ENCODE measurements around the gene WBP11.
A peak's percentile ranks its signal among the peaks of the same experiment; 100 is the strongest.

WBP11 gene

DNA sequence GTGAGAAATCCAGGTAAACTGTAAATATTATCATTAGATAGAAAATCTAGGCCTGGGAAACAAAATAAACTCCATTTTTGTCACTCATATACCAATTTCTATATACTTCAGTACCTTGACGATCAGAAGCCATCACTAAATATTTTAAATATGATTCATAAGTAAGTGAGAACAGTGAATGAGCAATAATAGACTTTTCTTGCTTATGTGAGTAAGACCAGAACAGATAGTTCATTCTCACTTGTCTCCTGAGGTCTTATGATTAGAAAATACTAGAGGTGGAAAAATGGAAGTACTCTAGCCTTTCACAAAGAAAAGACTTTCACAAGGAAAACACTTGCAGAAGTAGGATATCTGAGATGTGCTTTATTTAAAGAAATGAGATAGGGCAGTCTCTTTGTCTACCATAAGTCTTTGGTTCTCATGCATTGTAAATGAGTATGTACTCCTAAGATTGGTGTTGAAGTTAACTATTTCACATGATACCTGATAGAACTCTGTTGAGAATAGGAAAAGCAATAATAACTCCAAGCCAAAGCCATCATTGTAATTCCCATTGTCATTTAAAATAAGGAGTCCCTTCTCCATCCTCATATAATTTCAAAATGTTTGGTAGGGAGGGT lies 20.8 kb upstream of the WBP11 start:
- DNase-seq (ENCODE audit: low read depth in 2 of 2): no peak

DNA sequence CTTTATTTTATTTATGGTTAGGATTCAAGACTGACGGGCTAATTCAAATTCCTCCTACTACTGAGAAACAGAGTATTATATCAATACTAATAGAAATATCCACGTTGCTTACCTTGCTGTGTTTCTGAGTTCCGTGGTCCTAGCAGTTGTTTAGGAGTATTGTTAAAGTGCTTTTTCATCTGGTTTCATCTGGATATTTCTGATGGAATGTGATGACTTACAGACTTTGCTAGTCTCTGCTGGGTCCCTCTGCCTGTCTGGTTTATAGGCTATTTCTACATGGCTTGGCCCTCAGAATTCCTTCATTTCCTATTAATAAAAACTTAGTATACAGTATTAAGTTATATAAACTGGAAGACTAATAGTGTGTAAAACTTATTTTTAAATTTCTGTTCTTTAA lies 10.7 kb upstream of the WBP11 start, which contains the start of gene SMCO3:
SMCO3 (minus strand) TSS at position 169 of the 400 bp plus-strand sequence. CDS start 7,502 bp downstream, outside the sequence.
- DNase-seq (ENCODE audit: low read depth in 2 of 2): no peak

DNA sequence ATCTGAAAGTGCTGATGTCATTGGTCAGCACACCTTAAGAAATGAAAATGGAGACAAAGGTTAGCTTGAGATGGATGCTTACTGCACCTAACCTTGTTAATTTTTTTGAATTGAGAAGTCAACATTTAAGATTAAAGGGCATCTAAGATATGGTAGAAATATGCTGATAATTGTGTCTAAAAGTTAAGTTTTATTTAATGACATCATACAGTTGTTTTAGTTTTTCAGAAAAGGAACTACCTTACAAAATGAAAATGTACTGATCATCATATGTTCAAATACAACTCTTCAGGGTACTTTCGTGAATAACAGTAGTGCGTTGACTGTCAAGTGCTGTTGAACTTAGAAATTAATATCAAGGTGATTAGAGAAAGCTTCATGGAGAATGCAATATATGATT lies 8.2 kb upstream of the WBP11 start:
- no peak for DNase-seq (ENCODE audit: low read depth in 2 of 2)

DNA sequence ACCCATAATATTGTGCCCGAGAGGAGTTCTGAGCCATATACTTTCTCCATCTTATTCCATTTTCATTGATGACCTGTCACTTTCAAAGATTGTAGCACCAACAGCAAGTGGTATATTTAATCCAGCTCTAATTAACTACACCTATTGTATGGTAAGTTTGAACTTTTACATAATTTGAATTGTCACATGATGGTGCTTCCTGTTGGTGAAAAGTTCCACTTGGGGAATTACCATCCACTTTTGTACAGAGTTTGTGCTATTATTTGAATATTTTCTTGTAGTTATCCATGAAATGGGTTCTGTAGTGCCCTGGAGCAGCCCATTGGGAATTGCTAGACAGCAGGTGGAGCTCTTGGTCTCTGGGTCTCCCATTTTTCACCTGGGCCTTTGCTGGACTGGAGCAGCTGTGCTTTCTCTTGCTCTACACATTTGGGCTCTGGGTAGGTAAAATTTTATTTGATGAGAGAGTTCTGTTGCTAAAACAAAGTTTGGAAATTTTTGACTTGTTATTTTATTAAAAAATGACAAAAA lies 7.7 kb upstream of the WBP11 start:
- no peak for DNase-seq (ENCODE audit: low read depth in 2 of 2)

- no peak for DNase-seq (ENCODE audit: low read depth in 2 of 2)
Observed at GRCh38 chr12:14810167-14810952, 7.1 kb upstream of the WBP11 start.

DNA sequence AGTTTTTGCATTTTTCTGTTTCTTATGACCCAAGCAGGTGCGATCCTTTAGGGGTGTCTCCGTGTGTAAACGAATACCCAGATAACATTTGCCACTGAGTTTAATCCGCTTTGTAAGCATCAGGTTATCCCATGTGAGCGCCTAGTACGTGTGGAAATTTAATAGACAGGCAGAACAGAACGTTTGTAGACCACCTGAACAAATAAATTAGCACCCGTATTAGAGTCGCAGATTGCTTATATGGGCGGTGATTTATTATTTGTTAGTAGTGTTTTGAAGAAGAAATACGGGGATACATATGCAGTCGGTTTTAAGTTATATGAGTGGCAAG lies 517 bp upstream of the WBP11 start:
- DNase-seq (ENCODE audit: low read depth in 2 of 2): no peak

GRCh38 chr12:14802721-14803010 lies 612 bp downstream of the WBP11 start:
- DNase-seq (ENCODE audit: low read depth in 2 of 2): no peak

GRCh38 chr12:14802247-14802646 lies 1.0 kb downstream of the WBP11 start:
- DNase-seq (ENCODE audit: low read depth in 2 of 2): no peak

DNA sequence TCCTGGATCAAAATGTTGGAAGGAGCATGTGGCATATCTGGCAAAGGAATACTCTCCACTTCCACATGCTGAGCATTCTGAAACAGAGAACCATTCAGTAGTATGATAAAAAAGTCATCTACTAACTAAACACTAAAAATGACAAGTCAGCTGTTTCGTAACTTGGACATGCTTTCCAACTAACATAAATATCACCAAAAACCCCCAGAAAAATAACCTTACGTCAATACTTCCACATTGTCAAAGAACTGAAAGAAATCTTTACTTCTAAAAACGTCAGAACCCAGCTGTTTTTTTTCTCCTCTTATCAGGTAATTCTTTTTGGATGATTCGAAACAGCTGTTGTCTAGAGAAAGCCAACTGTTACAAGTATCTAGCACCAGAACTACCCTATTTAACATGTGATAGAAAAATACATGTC lies 8.2 kb downstream of the WBP11 start:
- no peak for DNase-seq (ENCODE audit: low read depth in 2 of 2)

- DNase-seq (ENCODE audit: low read depth in 2 of 2): no peak
Observed at GRCh38 chr12:14785568-14785967, 17.7 kb downstream of the WBP11 start.

GRCh38 chr12:14784471-14784870 lies 18.8 kb downstream of the WBP11 start:
- no peak for DNase-seq (ENCODE audit: low read depth in 2 of 2)

DNA sequence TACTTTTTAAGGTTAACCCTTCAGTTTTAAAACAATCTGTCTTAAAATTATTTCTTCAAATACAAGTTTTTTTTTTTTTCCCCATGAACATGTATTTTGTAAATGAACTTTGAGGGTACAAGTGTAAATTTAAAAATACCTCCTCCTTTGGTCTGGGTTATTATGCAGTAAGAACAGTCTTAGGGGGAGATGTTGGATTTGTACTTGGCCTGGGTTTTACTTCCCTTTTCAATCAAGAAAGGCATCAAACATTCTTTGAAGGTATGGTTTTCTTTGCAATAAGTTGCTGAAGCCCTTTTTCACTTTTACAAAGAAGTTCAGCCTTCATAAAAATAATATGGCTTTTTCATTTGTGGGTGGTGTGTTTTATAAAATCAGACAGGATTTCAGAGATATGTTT lies 20.5 kb downstream of the WBP11 start:
- DNase-seq (ENCODE audit: low read depth in 2 of 2): no peak

DNA sequence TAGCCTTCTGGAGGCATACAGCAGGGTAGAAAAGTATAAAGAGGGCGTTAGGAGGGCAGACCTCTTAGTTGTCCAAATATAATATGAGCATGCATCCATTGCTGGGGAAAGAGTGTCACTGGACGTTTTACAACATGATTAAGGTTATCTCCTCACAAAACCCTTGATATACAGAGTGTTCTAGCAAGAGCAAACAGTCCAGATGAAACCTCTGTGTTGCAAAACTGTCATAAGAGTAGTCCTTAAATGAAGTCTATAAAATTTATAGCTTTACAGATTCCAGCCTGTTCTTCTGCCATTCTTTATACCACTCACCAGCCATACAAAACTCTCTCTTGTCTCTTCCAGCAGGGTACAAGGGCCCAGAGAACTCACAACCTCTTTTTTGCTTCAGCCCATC lies 21.7 kb downstream of the WBP11 start:
- DNase-seq (ENCODE audit: low read depth in 2 of 2): no peak

DNA sequence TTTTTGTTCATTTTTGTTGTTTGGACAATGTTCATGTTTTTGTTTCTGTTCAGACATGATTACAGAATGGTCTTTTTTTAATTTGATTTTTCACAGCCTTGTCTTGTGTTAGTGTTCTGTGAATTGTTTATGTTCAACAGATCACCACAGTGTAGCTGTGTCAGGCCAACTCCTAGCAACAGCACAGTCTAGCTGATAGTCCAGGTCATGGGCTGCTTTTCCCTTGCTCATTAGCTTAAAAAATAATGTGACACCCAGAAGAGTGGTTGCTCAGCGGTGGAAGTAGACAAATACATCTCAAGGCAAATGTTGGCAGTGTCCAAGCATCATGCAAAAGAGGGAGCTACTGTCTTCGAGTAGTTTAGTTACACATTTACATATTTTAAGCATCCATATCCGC lies 22.4 kb downstream of the WBP11 start:
- no peak for DNase-seq (ENCODE audit: low read depth in 2 of 2)

DNA sequence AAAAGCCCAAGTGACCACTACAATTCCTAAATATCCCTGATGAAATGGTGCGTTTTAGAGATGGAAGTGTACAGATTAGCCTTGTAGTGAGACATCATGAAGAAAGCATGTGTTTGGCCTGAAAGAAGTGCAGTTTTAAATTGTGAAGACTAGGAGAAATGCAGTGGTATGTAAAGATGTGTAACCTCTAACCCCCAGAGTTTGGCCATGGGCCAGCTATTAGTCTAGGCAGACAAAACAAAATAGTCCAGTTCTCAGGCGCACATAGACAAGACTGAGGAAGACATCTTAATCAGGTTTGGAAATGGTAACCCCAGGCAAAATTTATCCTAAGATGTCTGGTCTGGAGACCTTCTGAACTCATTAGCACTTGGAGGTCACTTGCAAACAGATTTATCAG lies 23.4 kb downstream of the WBP11 start:
- no peak for DNase-seq (ENCODE audit: low read depth in 2 of 2)

GRCh38 chr12:14777271-14777670 lies 26.0 kb downstream of the WBP11 start:
- no peak for DNase-seq (ENCODE audit: low read depth in 2 of 2)

- no peak for DNase-seq (ENCODE audit: low read depth in 2 of 2)
Observed at GRCh38 chr12:14776236-14776961, 26.9 kb downstream of the WBP11 start.

DNA sequence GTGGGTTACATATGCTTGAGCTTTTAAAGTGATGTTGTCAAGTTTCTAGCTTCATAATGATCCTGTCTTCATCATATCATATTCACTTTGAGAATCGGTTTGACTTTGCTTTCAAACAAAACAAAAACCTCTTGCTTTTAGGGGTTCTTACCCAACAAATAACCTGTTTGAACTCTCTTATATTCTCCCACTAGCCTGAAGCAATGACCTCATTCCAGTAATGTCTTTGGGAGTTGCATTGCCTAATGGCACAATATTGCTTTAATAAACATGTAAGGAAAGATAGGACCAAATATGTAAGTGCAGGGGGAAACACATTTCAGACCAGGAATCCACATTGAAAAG lies 27.7 kb downstream of the WBP11 start:
- DNase-seq (ENCODE audit: low read depth in 2 of 2): no peak

DNA sequence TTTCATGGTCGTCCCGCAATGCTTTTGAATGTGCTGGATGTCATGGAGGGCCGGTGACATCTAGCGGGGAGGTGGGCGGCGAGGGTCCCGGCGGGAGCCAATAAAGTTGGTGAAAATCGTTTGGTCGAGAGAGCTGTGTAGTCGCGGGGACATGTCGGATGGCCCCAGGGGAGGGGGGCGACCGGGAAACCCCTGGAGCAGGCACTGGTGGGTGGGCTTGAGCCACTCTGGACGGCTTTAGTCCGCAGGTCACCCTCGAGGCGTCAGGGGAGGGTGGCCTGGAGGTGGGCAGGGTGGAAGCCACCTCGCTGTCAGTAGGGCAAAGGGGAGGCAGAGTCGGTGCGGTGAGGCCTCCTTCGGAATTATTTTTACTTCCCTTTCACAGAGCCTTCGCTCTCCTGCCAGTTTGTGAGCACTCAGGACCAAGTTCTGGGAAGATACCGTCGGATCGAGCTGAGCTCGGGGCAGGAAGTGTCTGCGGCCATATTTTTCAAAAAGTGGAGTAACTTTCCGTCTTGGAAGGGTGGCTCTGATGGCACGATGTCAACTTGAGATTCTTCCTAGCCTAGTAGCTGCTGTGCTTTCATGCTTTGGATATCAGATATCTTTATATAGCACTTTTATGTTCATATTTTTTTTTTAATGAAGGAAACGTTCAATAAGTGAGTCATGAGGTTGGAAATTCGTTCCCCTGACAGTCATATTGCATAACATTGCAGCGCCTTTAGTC lies 28.2 kb downstream of the WBP11 start:
- DNase-seq (ENCODE audit: low read depth in 2 of 2): peak in 1 of 2 donors; percentile 8

DNA sequence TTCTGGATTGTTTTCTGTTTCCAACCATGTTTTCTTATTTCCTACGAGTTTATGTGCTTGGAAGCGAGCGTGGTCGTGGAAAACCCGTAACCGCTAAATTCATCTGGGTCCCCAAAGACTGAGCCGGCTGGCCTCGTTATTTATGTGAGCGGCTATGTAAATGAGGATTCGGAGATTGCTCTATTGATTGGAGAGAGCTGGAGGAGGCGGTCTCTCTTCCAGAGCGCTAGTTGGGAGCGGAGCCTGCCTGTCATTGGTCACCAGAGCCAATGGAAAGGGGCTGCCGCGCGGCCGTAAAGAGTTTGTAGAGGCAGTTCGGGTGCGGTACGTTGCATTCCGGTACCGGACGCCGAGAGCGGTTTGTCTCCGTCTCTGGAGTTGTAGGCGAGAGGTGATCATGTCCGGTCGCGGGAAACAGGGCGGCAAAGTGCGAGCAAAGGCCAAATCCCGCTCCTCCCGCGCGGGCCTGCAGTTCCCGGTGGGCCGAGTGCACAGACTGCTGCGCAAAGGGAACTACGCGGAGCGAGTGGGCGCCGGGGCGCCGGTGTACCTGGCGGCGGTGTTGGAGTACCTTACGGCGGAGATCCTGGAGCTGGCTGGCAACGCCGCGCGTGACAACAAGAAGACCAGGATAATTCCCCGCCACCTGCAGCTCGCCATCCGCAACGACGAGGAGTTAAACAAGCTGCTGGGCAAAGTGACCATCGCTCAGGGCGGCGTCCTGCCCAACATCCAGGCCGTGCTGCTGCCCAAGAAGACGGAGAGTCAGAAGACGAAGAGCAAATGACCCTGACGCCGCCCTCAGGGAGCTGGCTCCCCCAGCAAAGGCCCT lies 29.0 kb downstream of the WBP11 start:
- peak; percentile 80 to 87 for DNase-seq (ENCODE audit: low read depth in 2 of 2)

DNA sequence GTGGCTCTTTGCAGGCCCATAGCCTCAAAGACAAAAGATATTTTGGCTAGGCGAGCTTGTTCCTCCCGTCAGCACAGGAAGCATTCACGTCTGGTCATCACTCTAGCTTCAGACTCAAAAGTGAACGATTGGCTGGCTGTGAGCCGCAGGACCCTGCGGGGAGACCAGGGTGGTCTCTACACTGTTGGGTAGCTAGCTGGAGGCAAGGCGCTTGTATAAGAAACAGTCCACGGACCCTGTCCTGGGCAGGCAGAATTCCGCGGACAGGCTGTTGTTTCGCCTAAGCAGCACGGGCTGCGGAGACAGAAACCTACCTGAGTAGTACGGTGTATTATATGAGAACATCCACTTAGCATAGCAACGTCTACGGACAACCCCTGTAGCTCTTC lies 29.6 kb downstream of the WBP11 start:
- DNase-seq (ENCODE audit: low read depth in 2 of 2): no peak
